PC-9 (cell line): ENCODE results near the gene OTUD6A.

Experiments
- EZH2 ChIP-seq: fragments of 200-600 bp; sonication (generic); IDR thresholded peaks from 2 replicates; pipeline ENCODE4 v1.8.0; 2017; ENCODE audit warnings: antibody characterized with exemption, low read depth
- TF ChIP-seq, protein P1 (sequence below): fragments of 200-600 bp; sonication (generic); conservative IDR thresholded peaks from 2 replicates; pipeline ENCODE4 v1.6.1; 2017; ENCODE audit warnings: mixed run types, antibody characterized with exemption, mild to moderate bottlenecking, moderate library complexity

DNA sequence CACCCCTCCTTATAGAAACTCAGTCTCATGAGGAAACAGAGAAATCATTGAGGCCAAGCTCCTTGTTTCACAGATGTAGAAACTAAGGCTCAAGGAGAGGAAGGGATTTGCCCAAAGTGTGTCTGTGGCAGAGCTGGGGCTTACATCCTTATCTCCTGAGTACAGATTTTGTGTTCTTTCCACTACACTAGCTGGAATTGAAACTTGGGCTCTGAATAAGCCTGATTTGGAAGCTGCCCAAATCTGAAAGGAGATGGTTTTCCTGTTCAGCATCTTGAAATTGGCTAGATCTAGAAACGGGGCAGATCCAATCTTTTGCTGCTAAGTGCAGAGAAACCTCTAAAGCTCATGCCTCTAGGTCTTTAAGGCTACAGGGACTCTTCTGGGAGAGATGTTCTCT is 36.8 kb upstream of the OTUD6A start:
- TF ChIP-seq, protein P1, sequence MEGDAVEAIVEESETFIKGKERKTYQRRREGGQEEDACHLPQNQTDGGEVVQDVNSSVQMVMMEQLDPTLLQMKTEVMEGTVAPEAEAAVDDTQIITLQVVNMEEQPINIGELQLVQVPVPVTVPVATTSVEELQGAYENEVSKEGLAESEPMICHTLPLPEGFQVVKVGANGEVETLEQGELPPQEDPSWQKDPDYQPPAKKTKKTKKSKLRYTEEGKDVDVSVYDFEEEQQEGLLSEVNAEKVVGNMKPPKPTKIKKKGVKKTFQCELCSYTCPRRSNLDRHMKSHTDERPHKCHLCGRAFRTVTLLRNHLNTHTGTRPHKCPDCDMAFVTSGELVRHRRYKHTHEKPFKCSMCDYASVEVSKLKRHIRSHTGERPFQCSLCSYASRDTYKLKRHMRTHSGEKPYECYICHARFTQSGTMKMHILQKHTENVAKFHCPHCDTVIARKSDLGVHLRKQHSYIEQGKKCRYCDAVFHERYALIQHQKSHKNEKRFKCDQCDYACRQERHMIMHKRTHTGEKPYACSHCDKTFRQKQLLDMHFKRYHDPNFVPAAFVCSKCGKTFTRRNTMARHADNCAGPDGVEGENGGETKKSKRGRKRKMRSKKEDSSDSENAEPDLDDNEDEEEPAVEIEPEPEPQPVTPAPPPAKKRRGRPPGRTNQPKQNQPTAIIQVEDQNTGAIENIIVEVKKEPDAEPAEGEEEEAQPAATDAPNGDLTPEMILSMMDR, result no peak
- TF ChIP-seq EZH2, result no peak
